Midbrain (tissue), 1 donor: ENCODE results near the gene HSPA12B.

ENCODE experiments used
- DNase-seq: peaks from one replicate; lab custom pipeline; 2025; lab: John Stamatoyannopoulos, UW

HSPA12B gene

DNA sequence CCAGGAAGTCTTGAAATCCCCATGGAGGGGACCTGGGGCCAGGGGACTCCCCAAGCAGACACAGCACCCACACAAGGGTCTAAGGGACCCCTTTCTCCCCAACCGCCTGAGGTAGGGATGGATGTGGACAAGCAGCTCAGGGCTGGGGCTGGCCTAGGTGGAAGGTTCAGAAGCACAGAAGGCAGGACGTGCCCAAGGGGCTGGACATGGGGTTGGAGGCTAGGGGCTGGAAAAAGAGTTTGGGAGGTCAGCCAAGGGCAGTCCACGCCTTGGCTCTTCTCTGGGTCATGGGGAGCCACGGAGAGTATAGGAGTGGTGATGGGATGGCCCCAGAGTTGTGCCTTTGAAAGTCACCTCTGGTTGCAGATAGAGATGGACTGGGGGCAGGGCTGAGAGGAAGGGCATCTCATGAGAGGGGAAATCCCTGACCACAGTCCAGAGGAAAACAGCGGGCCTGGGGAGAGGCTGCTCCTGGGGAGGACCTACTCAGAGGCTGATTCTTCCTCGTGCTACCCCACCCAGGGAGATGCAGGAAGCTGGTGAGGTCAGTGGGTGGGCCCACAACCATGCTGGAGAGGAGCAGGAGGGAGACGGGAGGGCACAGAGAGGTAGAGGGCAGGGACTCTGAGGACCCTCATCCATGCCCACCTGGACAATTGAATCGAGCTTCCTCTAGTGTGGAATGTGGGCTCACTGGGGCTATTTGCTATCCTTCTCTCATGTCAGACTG, 2.5 kb upstream of the HSPA12B start:
- DNase-seq, result no peak

- DNase-seq, result no peak
Observed at GRCh38 chr20:3730803-3731672, 1.4 kb upstream of the HSPA12B start.

- no peak for DNase-seq
Observed at GRCh38 chr20:3731944-3732326, 550 bp upstream of the HSPA12B start.

DNA sequence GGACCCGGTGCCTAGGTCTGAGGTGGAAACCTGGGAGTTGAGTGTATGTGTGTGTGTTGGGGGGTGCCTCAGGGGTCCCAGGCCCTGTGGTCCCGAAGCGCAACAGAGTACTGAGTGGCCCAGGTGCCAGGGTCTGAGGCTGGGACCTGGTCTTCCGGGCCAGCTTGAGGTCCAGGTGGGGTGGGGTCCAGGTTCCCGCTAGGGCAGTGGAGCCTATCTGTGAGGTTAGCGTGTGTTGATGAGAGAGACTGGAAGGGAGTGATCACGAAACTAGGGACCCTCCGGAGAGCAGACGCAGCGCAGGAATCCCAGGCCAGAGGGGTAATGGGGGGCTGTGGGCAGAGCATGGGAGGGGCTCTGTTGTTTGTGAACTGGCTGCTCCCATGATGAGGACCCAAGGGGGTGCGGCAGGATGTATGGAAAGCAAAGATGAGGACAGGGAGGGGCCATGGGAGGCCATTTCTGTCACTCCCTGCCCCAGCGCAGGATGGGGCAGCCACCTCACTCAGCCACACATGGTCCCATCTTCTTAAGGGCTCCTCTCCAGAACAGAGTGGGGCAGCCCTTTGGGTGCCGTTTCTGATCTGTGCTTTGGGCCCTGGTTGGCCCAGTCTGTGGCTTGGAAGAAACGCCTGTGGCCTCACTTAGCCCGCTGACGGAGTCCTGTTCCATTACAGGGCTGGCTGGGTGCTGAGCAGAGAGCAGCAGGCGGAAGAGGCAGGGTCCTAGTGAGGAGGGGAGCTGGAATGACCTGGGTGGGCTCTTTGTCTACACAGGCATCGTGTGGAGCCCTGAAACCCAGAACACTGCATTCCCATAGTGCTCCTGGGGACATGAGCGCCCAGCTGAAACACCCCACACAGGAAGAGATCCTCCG, 872 bp downstream of the HSPA12B start:
- no peak for DNase-seq

DNA sequence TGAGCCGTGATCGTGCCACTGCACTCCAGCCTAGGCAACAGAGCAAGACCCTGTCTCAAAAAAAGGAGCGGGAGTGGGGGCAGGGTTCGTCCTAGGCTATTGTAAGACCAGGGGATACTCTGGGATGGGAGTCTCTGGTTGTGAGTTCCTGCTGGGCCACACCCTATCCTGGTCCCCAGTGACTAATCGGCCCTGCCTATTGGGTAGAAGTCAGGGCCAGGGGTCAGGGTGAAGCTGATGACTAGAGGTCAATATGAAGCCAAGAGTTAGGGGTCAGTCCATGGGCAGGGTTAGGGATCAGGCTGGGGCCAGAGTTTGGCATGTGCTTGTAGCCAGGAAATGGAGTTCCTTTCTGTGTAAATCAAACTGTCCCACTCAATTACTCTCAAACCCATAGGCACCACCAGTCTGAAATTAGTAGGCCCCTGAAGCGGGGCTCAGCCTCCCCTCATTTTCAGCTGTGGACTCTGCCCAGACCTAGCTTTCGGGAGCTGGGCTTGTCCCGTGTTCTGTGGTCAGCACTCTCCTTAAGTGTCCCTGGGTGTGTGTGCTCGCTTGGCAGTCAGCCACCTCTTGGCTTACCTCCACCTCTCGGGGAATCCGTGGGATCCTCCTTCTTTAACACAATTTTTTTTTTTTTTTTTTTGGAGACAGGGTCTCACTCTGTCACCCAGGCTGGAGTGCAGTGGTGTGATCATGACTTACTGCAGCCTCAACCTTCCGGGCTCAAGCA, 1.8 kb downstream of the HSPA12B start:
- no peak for DNase-seq

- no peak for DNase-seq
Observed at GRCh38 chr20:3735768-3736167, 3.3 kb downstream of the HSPA12B start.

- DNase-seq, result no peak
Observed at GRCh38 chr20:3738111-3739053, 5.9 kb downstream of the HSPA12B start.

DNA sequence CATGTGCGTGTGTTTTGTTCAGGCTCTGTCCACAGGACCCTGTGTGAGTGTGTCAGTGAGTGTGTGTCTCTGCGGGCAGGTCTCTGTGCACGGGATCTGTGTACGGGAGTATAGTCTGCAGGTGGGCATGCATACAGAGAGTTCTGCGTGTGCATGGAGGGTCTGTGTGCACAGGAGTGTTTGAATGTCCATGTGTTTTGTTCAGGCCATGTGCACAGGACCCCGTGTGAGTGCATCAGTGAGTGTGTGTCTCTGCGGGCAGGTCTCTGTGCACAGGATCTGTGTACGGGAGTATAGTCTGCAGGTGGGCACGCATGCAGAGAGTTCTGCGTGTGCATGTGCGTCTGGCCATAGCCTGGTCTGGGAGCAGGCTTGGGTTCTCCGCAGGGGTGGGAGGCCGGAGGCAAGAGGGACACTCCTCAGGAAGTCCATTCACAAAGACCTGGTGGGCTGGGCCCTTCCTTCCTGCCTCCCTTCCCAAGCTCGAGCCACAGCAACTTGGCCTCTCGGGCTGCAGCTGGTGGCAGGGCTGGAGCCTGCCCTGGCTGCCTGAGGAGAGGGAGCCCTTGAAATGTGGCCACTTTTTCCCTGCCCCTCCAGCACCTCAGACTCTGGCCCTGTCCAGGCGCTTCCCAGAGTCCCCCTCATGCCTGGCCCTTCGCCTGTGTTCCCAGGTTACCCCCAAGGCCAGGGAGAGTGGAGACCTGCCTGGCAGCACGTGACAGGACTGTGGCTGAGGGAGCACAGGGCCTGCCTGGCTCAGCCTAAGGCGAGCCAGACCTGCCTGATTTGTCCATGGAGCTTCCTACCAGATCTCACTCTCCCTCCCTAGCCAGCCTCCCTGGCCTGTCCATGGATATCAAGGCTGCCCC, 6.8 kb downstream of the HSPA12B start:
- no peak for DNase-seq

- DNase-seq, result no peak
Observed at GRCh38 chr20:3739926-3740451, 7.5 kb downstream of the HSPA12B start.

DNA sequence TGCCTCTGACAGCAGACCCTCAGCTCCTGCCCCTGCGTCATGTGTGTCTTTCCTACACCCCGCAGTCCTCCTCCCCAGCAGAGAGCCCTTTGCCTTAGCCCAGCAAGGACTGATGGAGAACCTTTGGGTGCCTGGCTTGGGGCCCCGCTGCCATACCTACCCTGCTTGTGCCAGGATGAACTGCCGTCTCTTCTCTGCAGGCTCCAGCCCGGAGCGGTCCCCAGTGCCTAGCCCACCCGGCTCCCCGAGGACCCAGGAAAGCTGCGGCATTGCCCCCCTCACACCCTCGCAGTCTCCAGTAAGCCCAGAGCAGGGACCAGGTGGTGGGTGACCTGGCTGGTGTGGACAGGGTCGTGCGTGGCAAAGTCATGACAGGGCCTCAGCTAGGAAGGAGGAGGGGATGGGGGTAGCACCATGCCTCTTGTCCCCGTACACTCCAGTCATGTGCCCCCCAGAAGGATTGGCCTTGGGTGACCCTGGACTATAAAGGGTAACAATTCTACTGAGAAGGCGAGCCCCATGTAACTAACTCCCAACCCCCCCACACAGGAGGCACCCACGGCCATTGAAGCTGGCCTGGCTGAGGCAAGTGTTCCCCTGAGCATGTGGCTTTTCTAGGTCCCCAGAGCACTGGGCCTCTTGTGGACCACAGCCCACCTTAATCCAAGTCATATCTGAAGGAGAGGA, 8.3 kb downstream of the HSPA12B start:
- no peak for DNase-seq

GRCh38 chr20:3741836-3742458, 9.5 kb downstream of the HSPA12B start:
- no peak for DNase-seq

GRCh38 chr20:3743251-3743650, 10.8 kb downstream of the HSPA12B start:
- no peak for DNase-seq

DNA sequence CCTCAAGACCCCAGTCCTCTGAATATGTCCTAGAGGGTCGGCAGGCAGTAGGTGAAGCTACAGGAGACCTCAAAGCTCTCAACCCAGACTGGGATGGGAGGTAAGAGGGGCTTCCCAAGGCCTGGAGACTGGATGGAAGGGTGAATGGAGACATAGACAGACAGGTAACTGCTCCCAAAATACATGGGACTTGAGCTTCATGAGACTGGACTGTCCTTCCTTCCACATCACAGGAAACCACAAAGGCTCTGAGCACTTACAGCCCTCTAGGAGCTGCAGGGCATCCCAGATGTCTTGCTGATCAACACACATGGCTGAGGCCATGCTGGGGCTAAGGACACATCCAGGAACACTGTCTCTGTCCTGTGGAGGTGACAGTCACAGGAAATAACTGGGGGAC, 11.6 kb downstream of the HSPA12B start:
- DNase-seq, result no peak

DNA sequence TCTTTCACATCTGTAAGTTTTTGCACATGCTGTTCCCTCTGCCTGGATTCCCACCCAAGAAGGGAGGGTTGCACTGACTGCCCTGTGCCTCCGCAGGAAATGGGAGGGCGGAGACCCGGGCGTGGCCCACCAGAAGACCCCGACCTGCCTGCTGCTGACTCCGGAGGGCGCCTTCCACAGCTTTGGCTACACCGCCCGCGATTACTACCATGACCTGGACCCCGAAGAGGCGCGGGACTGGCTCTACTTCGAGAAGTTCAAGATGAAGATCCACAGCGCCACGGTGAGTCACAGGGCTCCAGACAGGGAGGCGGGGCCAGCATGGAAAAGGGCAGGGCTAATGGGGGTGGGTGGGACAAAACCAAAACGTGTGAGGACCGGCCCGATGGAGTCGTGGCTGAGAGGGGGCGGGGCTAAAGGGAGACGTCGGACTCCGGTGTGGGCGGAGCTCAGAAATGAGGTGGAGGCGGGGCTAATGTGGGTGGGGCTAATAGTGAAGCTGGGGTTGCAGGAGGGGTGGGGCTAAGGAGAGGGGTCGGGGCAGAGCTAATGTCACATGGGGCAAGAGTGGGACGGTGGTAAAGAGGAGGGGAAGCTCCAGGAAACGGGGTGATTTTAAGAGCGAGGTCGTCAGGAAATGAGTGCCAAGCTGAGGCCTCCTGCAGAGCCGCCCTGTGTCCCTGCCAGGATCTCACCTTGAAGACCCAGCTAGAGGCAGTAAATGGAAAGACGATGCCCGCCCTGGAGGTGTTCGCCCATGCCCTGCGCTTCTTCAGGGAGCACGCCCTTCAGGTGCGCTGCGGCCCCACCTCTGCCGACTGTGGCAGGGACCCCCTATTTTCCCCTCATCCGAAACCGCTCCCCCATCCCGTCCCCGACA, 12.6 kb downstream of the HSPA12B start:
- no peak for DNase-seq

- no peak for DNase-seq
Observed at GRCh38 chr20:3745686-3746173, 13.2 kb downstream of the HSPA12B start.

- no peak for DNase-seq
Observed at GRCh38 chr20:3747471-3747870, 15.0 kb downstream of the HSPA12B start.

- no peak for DNase-seq
Observed at GRCh38 chr20:3748073-3748472, 15.6 kb downstream of the HSPA12B start.
